Breast epithelium (tissue), 4 donors: ENCODE results near the gene PMPCA. TPM values are rescaled to one million over a fixed set of nuclear protein-coding genes. Genes with fewer than 3 reads are reported as not detected.
"Not testable (repeated sequence)": the region's sequence is repeated elsewhere in the genome, so short reads cannot be mapped to it uniquely, and the experiment has no call there.

Experiments used
- DNase-seq, 2 donors: peaks; one replicate each; pipeline ENCODE4 v3.0.0-alpha.2; 2019; ENCODE audit warnings: low spot score in 2 of 2
- H3K27ac ChIP-seq, 2 donors: fragments of 200-600 bp; sonication (generic) in 1 of 2; one replicate each; pipeline ENCODE4 v1.5.1; 2016 to 2019; ENCODE audit warnings: mild to moderate bottlenecking in 1 of 2
- H3K27me3 ChIP-seq, 2 donors: fragments of 200-600 bp; sonication (generic) in 1 of 2; one replicate each; pipeline versions ENCODE4 v1.5.1 to v1.6.0; 2017 to 2019; ENCODE audit warnings: control low read depth in 1 of 2, mild to moderate bottlenecking in 1 of 2
- H3K36me3 ChIP-seq: fragments of 200-600 bp; one replicate; pipeline ENCODE4 v1.5.1; 2019
- H3K4me1 ChIP-seq, 2 donors: fragments of 200-600 bp; sonication (generic); one replicate each; pipeline ENCODE4 v1.5.1; 2016 to 2019; ENCODE audit warnings: control low read depth in 1 of 2
- H3K4me3 ChIP-seq, 3 donors: fragments of 200-600 bp; sonication (generic); 1 replicate in 2 of 3; 2 replicates in 1 of 3; pipeline ENCODE4 v1.5.1; 2016 to 2019; ENCODE audit warnings: mild to moderate bottlenecking in 3 of 3, moderate library complexity in 2 of 3
- H3K9me3 ChIP-seq, 2 donors: fragments of 200-600 bp; sonication (generic) in 1 of 2; one replicate each; pipeline ENCODE4 v1.5.1; 2016 to 2019; ENCODE audit warnings: control low read depth in 1 of 2
- CTCF ChIP-seq, 3 donors: fragments of 450-650 bp; IDR thresholded peaks; one replicate each; pipeline ENCODE4 v1.5.1; 2016 to 2017; ENCODE audit warnings: antibody characterized with exemption in 3 of 3, mild to moderate bottlenecking in 3 of 3, moderate library complexity in 3 of 3
- POLR2A ChIP-seq: fragments of 450-650 bp; IDR thresholded peaks from one replicate; pipeline ENCODE4 v1.6.1; 2016; ENCODE audit warnings: antibody characterized with exemption, mild to moderate bottlenecking, moderate library complexity
- POLR2AphosphoS5 ChIP-seq, 3 donors: sonication (generic); formaldehyde crosslinking; IDR thresholded peaks; one replicate each; pipeline ENCODE4 v1.6.1; 2017; ENCODE audit warnings: antibody characterized with exemption in 3 of 3
- intact Hi-C: fragments of 100-400 bp; cut with DNase I; formaldehyde crosslinking; loops from one replicate; pipeline ENCODE4 v1.15.1; 2023; ENCODE audit warnings: low total_unique reads
- total RNA-seq, 3 donors: library from RNA; depleted of rRNA; stranded (reverse); fragments of >200 nt; gene quantifications; one replicate each; pipeline ENCODE4 v1.1.0, GENCODE V29; 2016

The PMPCA gene
- total RNA-seq, 3 donors from 2014 or later, result 31.4 to 37.0 (median 35.1) TPM

DNA sequence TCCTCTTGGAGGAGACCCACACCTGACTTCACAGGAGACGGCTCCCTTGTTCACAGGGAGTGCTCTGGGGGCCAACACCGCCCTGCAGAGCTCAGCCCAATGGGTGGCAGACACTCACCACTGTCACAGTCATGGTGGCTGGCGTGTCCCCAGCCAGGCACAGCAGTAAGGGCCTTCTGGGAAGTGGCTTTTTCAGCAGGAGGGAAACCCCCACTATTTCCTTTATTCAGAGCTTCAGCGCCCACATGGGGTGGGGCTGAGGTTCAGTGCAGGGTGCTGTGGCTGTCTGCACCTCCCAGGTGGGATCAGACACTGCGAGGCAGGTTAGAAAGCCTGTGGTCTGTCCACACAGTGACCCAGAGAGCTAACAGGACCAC lies 6.9 kb upstream of the PMPCA start:
- H3K27me3 ChIP-seq, result no peaks in the 10 kb centered on the region
- TF ChIP-seq POLR2A (no peak), POLR2AphosphoS5 (IDR thresholded peaks at IDR 0.05) (no peak), CTCF (IDR thresholded peaks at IDR 0.05) (no peak)
- intact Hi-C loops, result no loop called here
- H3K27ac ChIP-seq, result no peak overlapping the region
- no peak overlapping the region for H3K4me3 ChIP-seq
- no peaks in the 10 kb centered on the region for H3K9me3 ChIP-seq
- H3K4me1 ChIP-seq, result peaks cover 0 to 4% of the 10 kb centered on the region in 2 donors
- H3K36me3 ChIP-seq, result no peaks in the 10 kb centered on the region
- DNase-seq, result no peak

GRCh38 chr9:136403915-136404800 lies 6.3 kb upstream of the PMPCA start:
- Histone ChIP-seq H3K27ac (no peak overlapping the region), H3K36me3 (no peaks in the 10 kb centered on the region), H3K27me3 (no peaks in the 10 kb centered on the region), H3K9me3 (no peaks in the 10 kb centered on the region), H3K4me1 (peaks cover 0 to 7% of the 10 kb centered on the region in 2 donors), H3K4me3 (no peak overlapping the region)
- intact Hi-C loops, result no loop called here
- TF ChIP-seq POLR2AphosphoS5 (IDR thresholded peaks at IDR 0.05), result no peak
- no peak for TF ChIP-seq CTCF (IDR thresholded peaks at IDR 0.05)
- no peak for TF ChIP-seq POLR2A
- DNase-seq, result no peak

GRCh38 chr9:136404801-136405136 lies 5.7 kb upstream of the PMPCA start:
- H3K9me3 ChIP-seq, result no peaks in the 10 kb centered on the region
- H3K4me3 ChIP-seq, result no peak overlapping the region
- DNase-seq, result no peak
- intact Hi-C loops, result no loop called here
- no peaks in the 10 kb centered on the region for H3K27me3 ChIP-seq
- H3K4me1 ChIP-seq, result peaks cover 0 to 14% of the 10 kb centered on the region in 2 donors
- no peaks in the 10 kb centered on the region for H3K36me3 ChIP-seq
- TF ChIP-seq POLR2AphosphoS5 (IDR thresholded peaks at IDR 0.05) (no peak), POLR2A (no peak), CTCF (IDR thresholded peaks at IDR 0.05) (no peak)
- no peak overlapping the region for H3K27ac ChIP-seq

- Histone ChIP-seq H3K4me1 (peaks cover 0 to 13% of the 10 kb centered on the region in 2 donors), H3K27me3 (no peaks in the 10 kb centered on the region), H3K9me3 (no peaks in the 10 kb centered on the region), H3K4me3 (no peak overlapping the region), H3K27ac (no peak overlapping the region), H3K36me3 (no peaks in the 10 kb centered on the region)
- intact Hi-C loops, result no loop called here
- DNase-seq, result no peak
- TF ChIP-seq POLR2A (no peak), CTCF (IDR thresholded peaks at IDR 0.05) (no peak), POLR2AphosphoS5 (IDR thresholded peaks at IDR 0.05) (no peak)
These were observed 5.0 kb upstream of the PMPCA start for GRCh38 chr9:136405481-136405880.

GRCh38 chr9:136405904-136406303 lies 4.6 kb upstream of the PMPCA start:
- H3K27ac ChIP-seq, DNase-seq, H3K36me3 ChIP-seq, intact Hi-C loops, H3K27me3 ChIP-seq, H3K4me3 ChIP-seq, H3K9me3 ChIP-seq: not testable (repeated sequence)
- H3K4me1 ChIP-seq, result peaks cover 0 to 10% of the 10 kb centered on the region in 2 donors

GRCh38 chr9:136407061-136407460 lies 3.4 kb upstream of the PMPCA start:
- H3K4me1 ChIP-seq, result peaks cover 0 to 22% of the 10 kb centered on the region in 2 donors
- H3K27me3 ChIP-seq, intact Hi-C loops, H3K9me3 ChIP-seq, H3K36me3 ChIP-seq, DNase-seq, H3K27ac ChIP-seq, H3K4me3 ChIP-seq: not testable (repeated sequence)
